Measurements from ENCODE around the gene MAML2. TPM values are rescaled to one million over a fixed set of nuclear protein-coding genes. Genes with fewer than 3 reads are reported as not detected.

MAML2 gene
- total and polyA plus RNA-seq, 9 of the 15 experiments (the other 6 are each of a cell fraction or from before 2014, with no cell fraction given) = 0.79 to 6.8 (median 4.8) TPM

- TF ChIP-seq, protein P1, sequence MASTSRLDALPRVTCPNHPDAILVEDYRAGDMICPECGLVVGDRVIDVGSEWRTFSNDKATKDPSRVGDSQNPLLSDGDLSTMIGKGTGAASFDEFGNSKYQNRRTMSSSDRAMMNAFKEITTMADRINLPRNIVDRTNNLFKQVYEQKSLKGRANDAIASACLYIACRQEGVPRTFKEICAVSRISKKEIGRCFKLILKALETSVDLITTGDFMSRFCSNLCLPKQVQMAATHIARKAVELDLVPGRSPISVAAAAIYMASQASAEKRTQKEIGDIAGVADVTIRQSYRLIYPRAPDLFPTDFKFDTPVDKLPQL (IDR thresholded peaks at IDR 0.05; ENCODE audit: extremely low read depth, insufficient read length) = no peak
- no peak for TF ChIP-seq KAT7 (CRISPR knock-in tag; IDR thresholded peaks at IDR 0.05; ENCODE audit: borderline replicate concordance)
- TF ChIP-seq, protein P2, sequence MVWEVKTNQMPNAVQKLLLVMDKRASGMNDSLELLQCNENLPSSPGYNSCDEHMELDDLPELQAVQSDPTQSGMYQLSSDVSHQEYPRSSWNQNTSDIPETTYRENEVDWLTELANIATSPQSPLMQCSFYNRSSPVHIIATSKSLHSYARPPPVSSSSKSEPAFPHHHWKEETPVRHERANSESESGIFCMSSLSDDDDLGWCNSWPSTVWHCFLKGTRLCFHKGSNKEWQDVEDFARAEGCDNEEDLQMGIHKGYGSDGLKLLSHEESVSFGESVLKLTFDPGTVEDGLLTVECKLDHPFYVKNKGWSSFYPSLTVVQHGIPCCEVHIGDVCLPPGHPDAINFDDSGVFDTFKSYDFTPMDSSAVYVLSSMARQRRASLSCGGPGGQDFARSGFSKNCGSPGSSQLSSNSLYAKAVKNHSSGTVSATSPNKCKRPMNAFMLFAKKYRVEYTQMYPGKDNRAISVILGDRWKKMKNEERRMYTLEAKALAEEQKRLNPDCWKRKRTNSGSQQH (CRISPR knock-in tag; IDR thresholded peaks at IDR 0.05) = no peak
- no peak for TF ChIP-seq TAF1 (IDR thresholded peaks at IDR 0.05; ENCODE audit: control insufficient read depth, extremely low read depth, insufficient read depth, low read length, severe bottlenecking)
- TF ChIP-seq SAFB (IDR thresholded peaks at IDR 0.05; ENCODE audit: borderline replicate concordance, low read depth, low read length) = no peak
- no peak for TF ChIP-seq KLF16 (IDR thresholded peaks at IDR 0.05)
- TF ChIP-seq PHB2 (IDR thresholded peaks at IDR 0.05; ENCODE audit: low read depth) = no peak
- TF ChIP-seq MCM5 (IDR thresholded peaks at IDR 0.05; ENCODE audit: low read depth) = no peak
- TF ChIP-seq, protein P3, sequence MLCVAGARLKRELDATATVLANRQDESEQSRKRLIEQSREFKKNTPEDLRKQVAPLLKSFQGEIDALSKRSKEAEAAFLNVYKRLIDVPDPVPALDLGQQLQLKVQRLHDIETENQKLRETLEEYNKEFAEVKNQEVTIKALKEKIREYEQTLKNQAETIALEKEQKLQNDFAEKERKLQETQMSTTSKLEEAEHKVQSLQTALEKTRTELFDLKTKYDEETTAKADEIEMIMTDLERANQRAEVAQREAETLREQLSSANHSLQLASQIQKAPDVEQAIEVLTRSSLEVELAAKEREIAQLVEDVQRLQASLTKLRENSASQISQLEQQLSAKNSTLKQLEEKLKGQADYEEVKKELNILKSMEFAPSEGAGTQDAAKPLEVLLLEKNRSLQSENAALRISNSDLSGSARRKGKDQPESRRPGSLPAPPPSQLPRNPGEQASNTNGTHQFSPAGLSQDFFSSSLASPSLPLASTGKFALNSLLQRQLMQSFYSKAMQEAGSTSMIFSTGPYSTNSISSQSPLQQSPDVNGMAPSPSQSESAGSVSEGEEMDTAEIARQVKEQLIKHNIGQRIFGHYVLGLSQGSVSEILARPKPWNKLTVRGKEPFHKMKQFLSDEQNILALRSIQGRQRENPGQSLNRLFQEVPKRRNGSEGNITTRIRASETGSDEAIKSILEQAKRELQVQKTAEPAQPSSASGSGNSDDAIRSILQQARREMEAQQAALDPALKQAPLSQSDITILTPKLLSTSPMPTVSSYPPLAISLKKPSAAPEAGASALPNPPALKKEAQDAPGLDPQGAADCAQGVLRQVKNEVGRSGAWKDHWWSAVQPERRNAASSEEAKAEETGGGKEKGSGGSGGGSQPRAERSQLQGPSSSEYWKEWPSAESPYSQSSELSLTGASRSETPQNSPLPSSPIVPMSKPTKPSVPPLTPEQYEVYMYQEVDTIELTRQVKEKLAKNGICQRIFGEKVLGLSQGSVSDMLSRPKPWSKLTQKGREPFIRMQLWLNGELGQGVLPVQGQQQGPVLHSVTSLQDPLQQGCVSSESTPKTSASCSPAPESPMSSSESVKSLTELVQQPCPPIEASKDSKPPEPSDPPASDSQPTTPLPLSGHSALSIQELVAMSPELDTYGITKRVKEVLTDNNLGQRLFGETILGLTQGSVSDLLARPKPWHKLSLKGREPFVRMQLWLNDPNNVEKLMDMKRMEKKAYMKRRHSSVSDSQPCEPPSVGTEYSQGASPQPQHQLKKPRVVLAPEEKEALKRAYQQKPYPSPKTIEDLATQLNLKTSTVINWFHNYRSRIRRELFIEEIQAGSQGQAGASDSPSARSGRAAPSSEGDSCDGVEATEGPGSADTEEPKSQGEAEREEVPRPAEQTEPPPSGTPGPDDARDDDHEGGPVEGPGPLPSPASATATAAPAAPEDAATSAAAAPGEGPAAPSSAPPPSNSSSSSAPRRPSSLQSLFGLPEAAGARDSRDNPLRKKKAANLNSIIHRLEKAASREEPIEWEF (CRISPR knock-in tag; IDR thresholded peaks at IDR 0.05) = no peak
- no peak for TF ChIP-seq TRIM24 (IDR thresholded peaks at IDR 0.05)
- no peak overlapping the region for H3K9ac ChIP-seq (ENCODE audit: insufficient read depth in 1 of 2, low read depth in 2 of 2, low read length in 2 of 2)
- ChIA-PET CTCF (ENCODE audit: low intra/inter-chr PET ratio) (no interaction called here), POLR2A (interaction anchor here (1.0 to 1.9 kb wide), 2 partner anchors 10 to 26 kb away, joined by 3 to 7 read pairs; no protein-coding TSS in a partner anchor)
- no peak overlapping the region for H2AFZ ChIP-seq (ENCODE audit: low read depth, low read length)
- ATAC-seq (no peak), DNase-seq (ENCODE audit: extremely low read depth in 1 of 4, low spot score in 3 of 4) (no peak), FAIRE-seq (no peak)
- in situ Hi-C loops (cut with MboI) = no loop called here
- no peaks in the 10 kb centered on the region; a peak in 1 of 5 replicates for H3K4me1 ChIP-seq (replicated peaks in 1 of 2; ENCODE audit: control insufficient read depth in 2 of 2, insufficient read depth in 2 of 2, low read length in 2 of 2)
- H4K20me1 ChIP-seq (replicated peaks; ENCODE audit: control insufficient read depth, insufficient read depth, low read length) = no peaks in the 10 kb centered on the region
- no peak overlapping the region for H3K4me3 ChIP-seq
- H3K36me3 ChIP-seq (ENCODE audit: control insufficient read depth, insufficient read depth, low read length) = no peaks in the 10 kb centered on the region
- no peak overlapping the region for H3K27ac ChIP-seq (ENCODE audit: extremely low read depth, low read depth, low read length)
- WGBS (ENCODE audit: insufficient coverage, low coverage, missing lambda C conversion rate) = 83% methylated on average over 2 of the region's 2 CpGs
- no peak overlapping the region for H3K4me2 ChIP-seq (ENCODE audit: insufficient read depth, low read length)
- no peaks in the 10 kb centered on the region for H3K9me3 ChIP-seq (replicated peaks; ENCODE audit: control insufficient read depth, insufficient read depth, low read depth, low read length)
- no peaks in the 10 kb centered on the region for H3K27me3 ChIP-seq (ENCODE audit: control insufficient read depth in 2 of 2, insufficient read depth in 2 of 2, low read length in 2 of 2)
- H3K79me2 ChIP-seq (ENCODE audit: control insufficient read depth, insufficient read depth, low read length) = no peaks in the 10 kb centered on the region
- intact Hi-C loops (cut with micrococcal nuclease) = no loop called here
- no peaks in the 10 kb centered on the region for H3K9me1 ChIP-seq (ENCODE audit: control insufficient read depth, insufficient read depth, low read length)
- no TSS peak for BruUV-seq (replicated peaks)
Observed at GRCh38 chr11:96061069-96061468, 281.9 kb downstream of the MAML2 start.

Data from K562 (cell line).